Caco-2 (cell line): Measurements from ENCODE around the gene HS6ST2. TPM values are rescaled to one million over a fixed set of nuclear protein-coding genes. Genes with fewer than 3 reads are reported as not detected.

Source experiments
- BruUV-seq: library from RNA; stranded (reverse); fragments of 400-500 nt; replicated peaks from 2 replicates; lab custom pipeline; 2021; lab: Mats Ljungman, UMichigan
- CTCF ChIA-PET: fragments of 300-600 bp; sonication (Branson Sonifier 250); formaldehyde crosslinking; loops from one replicate; lab custom pipeline; 2022; ENCODE audit warnings: antibody characterized with exemption; lab: Charles Lee
- POLR2A ChIA-PET: fragments of 300-600 bp; sonication (Branson Sonifier 250); formaldehyde crosslinking; loops from one replicate; lab custom pipeline; 2022; ENCODE audit warnings: antibody characterized with exemption; lab: Charles Lee
- DNase-seq, 2 experiments: peaks; one replicate each; pipeline versions ENCODE4 v3.0.0 to v3.0.0-alpha.2; 2020 to 2022
- H3K27me3 ChIP-seq: replicated peaks from 2 replicates; pipeline ENCODE4 v1.6.0; 2011; ENCODE audit warnings: low read length; ENCODE audit not compliant: control insufficient read depth, insufficient read depth
- H3K36me3 ChIP-seq: 2 replicates; pipeline ENCODE4 v1.5.1; 2011; ENCODE audit warnings: low read length; ENCODE audit not compliant: control insufficient read depth, insufficient read depth
- H3K4me1 ChIP-seq: fragments of 250-450 bp; sonication (Bioruptor Pico); 2 replicates; pipeline ENCODE4 v1.5.1; 2020; ENCODE audit warnings: mild to moderate bottlenecking
- H3K4me3 ChIP-seq: 2 replicates; pipeline ENCODE4 v1.5.1; 2011; ENCODE audit warnings: low read depth, mild to moderate bottlenecking, control low read depth, low read length
- H3K9me3 ChIP-seq: fragments of 250-450 bp; sonication (Bioruptor Pico); 2 replicates; pipeline ENCODE4 v1.5.1; 2020; ENCODE audit warnings: mild to moderate bottlenecking, moderate library complexity
- H3K27ac Mint-ChIP-seq: one replicate; pipeline ENCODE4 v1.8.0; 2022; ENCODE audit warnings: mixed read lengths; ENCODE audit not compliant: unreplicated experiment
- H3K27me3 Mint-ChIP-seq: one replicate; pipeline ENCODE4 v1.8.0; 2022; ENCODE audit warnings: mixed read lengths; ENCODE audit not compliant: insufficient read depth, unreplicated experiment
- H3K36me3 Mint-ChIP-seq: one replicate; pipeline ENCODE4 v1.8.0; 2022; ENCODE audit warnings: mild to moderate bottlenecking, mixed read lengths; ENCODE audit not compliant: insufficient read depth, unreplicated experiment
- H3K4me1 Mint-ChIP-seq: one replicate; pipeline ENCODE4 v1.8.0; 2022; ENCODE audit warnings: low read depth, mixed read lengths; ENCODE audit not compliant: unreplicated experiment
- H3K4me3 Mint-ChIP-seq: one replicate; pipeline ENCODE4 v1.8.0; 2022; ENCODE audit warnings: mild to moderate bottlenecking, moderate library complexity, mixed read lengths; ENCODE audit not compliant: unreplicated experiment
- H3K9me3 Mint-ChIP-seq: one replicate; pipeline ENCODE4 v1.8.0; 2022; ENCODE audit warnings: mixed read lengths; ENCODE audit not compliant: unreplicated experiment
- intact Hi-C: fragments of 100-400 bp; cut with micrococcal nuclease; formaldehyde crosslinking; loops from one replicate; pipeline ENCODE4 v1.10.0; 2022; ENCODE audit not compliant: unreplicated experiment
- total RNA-seq: library from RNA; stranded (reverse); gene quantifications from 2 replicates; pipeline ENCODE4 v1.2.3, GENCODE V29; 2022
- TF ChIP-seq, protein P1 (sequence below), 2 experiments: fragments of 200-600 bp in 1 of 2; IDR thresholded peaks; 1 replicate in 1 of 2; 2 replicates in 1 of 2; pipeline versions ENCODE4 v1.5.1 to v1.8.0; 2011 to 2022; ENCODE audit warnings: antibody characterized with exemption in 1 of 2, control low read depth in 1 of 2, inconsistent platforms in 1 of 2, low read depth in 1 of 2, low read length in 1 of 2, mild to moderate bottlenecking in 1 of 2, moderate library complexity in 1 of 2; ENCODE audit not compliant: insufficient read depth in 1 of 2, severe bottlenecking in 1 of 2, unreplicated experiment in 1 of 2

Gene HS6ST2
- total RNA-seq, 1 experiment from 2014 or later, result 34.9 TPM

DNA sequence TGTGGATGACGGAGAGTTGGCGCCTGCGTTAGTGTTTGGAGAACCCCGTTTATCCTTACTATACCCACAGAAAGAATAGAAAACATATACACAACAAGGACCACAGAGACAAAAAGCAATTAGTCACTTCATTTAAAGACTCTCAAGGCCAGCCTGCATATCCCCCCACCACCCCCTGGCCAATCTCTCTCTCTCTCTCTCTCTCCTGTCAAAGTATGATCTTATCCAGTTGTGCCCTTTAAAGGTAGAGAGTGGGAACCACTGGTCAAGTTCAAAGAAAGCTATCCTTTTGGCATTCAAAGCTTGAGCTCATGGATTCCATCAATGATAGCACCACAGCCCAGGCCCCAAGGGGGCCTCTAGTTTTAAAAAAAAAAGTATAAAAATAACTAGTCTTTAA, 289.3 kb downstream of the HS6ST2 start:
- Histone ChIP-seq H3K36me3 (no peaks in the 10 kb centered on the region), H3K27me3 (no peaks in the 10 kb centered on the region), H3K4me3 (no peak overlapping the region), H3K4me1 (no peaks in the 10 kb centered on the region), H3K9me3 (no peaks in the 10 kb centered on the region)
- Mint-ChIP-seq H3K4me3 (no peak overlapping the region), H3K4me1 (no peaks in the 10 kb centered on the region), H3K27ac (no peak overlapping the region), H3K9me3 (no peaks in the 10 kb centered on the region), H3K36me3 (no peaks in the 10 kb centered on the region), H3K27me3 (no peaks in the 10 kb centered on the region)
- intact Hi-C loops, result no loop called here
- TF ChIP-seq, protein P1, sequence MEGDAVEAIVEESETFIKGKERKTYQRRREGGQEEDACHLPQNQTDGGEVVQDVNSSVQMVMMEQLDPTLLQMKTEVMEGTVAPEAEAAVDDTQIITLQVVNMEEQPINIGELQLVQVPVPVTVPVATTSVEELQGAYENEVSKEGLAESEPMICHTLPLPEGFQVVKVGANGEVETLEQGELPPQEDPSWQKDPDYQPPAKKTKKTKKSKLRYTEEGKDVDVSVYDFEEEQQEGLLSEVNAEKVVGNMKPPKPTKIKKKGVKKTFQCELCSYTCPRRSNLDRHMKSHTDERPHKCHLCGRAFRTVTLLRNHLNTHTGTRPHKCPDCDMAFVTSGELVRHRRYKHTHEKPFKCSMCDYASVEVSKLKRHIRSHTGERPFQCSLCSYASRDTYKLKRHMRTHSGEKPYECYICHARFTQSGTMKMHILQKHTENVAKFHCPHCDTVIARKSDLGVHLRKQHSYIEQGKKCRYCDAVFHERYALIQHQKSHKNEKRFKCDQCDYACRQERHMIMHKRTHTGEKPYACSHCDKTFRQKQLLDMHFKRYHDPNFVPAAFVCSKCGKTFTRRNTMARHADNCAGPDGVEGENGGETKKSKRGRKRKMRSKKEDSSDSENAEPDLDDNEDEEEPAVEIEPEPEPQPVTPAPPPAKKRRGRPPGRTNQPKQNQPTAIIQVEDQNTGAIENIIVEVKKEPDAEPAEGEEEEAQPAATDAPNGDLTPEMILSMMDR (IDR thresholded peaks at IDR 0.05; ENCODE audit: insufficient read depth in 1 of 2, low read depth in 1 of 2, low read length in 1 of 2, severe bottlenecking in 1 of 2, unreplicated experiment in 1 of 2), result no peak
- POLR2A ChIA-PET, result no interaction called here
- CTCF ChIA-PET, result no interaction called here
- DNase-seq, result no peak
- BruUV-seq, result no TSS peak

DNA sequence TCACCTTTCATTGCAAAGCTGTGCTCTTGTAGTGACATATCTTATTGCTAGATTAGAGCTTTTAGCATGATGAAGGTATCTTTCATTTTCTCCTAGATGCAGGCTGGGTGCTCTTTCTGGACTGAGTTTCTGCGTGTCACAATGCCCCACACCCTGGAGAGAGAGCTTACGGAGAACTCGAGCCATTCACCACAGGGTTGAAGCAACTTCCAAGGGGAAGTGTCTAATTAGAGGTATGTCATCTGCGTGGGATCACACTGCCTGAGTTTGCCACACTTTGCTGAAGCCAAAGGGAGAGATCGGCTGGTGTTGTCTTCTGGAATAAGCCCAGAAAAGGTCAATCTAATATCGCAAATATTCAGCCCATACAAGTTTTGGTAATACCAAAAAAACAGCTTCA, 290.3 kb downstream of the HS6ST2 start:
- Histone ChIP-seq H3K4me1 (no peaks in the 10 kb centered on the region), H3K36me3 (no peaks in the 10 kb centered on the region), H3K27me3 (no peaks in the 10 kb centered on the region), H3K9me3 (no peaks in the 10 kb centered on the region), H3K4me3 (no peak overlapping the region)
- Mint-ChIP-seq H3K27me3 (no peaks in the 10 kb centered on the region), H3K4me1 (no peaks in the 10 kb centered on the region), H3K4me3 (no peak overlapping the region), H3K27ac (no peak overlapping the region), H3K9me3 (no peaks in the 10 kb centered on the region), H3K36me3 (no peaks in the 10 kb centered on the region)
- DNase-seq, result no peak
- TF ChIP-seq, protein P1 (IDR thresholded peaks at IDR 0.05; ENCODE audit: insufficient read depth in 1 of 2, low read depth in 1 of 2, low read length in 1 of 2, severe bottlenecking in 1 of 2, unreplicated experiment in 1 of 2), result no peak
- CTCF ChIA-PET, result no interaction called here
- POLR2A ChIA-PET, result no interaction called here
- intact Hi-C loops, result no loop called here
- BruUV-seq, result no TSS peak

DNA sequence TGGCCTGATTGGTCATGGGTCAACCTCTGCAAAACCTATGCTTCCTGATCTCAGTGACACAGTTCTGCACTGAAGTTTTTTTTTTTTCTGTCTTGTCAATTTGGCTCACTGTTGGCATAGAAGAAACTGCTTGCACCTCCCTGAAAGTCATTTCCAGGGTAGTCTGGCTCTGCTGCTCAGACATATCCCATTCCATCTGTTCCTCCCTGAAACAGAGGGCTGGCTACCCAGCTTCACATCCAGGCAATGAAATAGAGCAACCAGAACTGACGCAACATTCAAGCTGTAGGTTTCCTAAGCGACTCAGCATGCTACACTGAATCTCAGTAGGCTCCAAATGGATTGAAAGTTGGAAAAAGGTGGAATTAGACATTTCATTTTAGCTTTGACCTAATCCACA, 292.8 kb downstream of the HS6ST2 start:
- CTCF ChIA-PET, result no interaction called here
- Mint-ChIP-seq H3K4me1 (no peaks in the 10 kb centered on the region), H3K36me3 (no peaks in the 10 kb centered on the region), H3K27ac (no peak overlapping the region), H3K9me3 (no peaks in the 10 kb centered on the region), H3K27me3 (no peaks in the 10 kb centered on the region), H3K4me3 (no peak overlapping the region)
- Histone ChIP-seq H3K27me3 (no peaks in the 10 kb centered on the region), H3K9me3 (no peaks in the 10 kb centered on the region), H3K36me3 (no peaks in the 10 kb centered on the region), H3K4me3 (no peak overlapping the region), H3K4me1 (no peaks in the 10 kb centered on the region)
- BruUV-seq, result no TSS peak
- no peak for DNase-seq
- intact Hi-C loops, result no loop called here
- TF ChIP-seq, protein P1 (IDR thresholded peaks at IDR 0.05; ENCODE audit: insufficient read depth in 1 of 2, low read depth in 1 of 2, low read length in 1 of 2, severe bottlenecking in 1 of 2, unreplicated experiment in 1 of 2), result no peak
- POLR2A ChIA-PET, result no interaction called here
